Memory B cell (primary cell): Measurements from ENCODE around the gene TMEM135.

Source experiments
- ATAC-seq: fragments of 150-1000 bp; cut with Tn5 transposase; 2 replicates; pipeline ENCODE4 v1.10.0; 2021; ENCODE audit warnings: low read depth, mild to moderate bottlenecking, moderate library complexity
- DNase-seq, 2 donors: peaks; one replicate each; pipeline ENCODE4 v3.0.0; 2022; ENCODE audit warnings: low spot score in 2 of 2
- H3K27ac Mint-ChIP-seq: one replicate; pipeline ENCODE4 v1.8.0; 2022; ENCODE audit warnings: mild to moderate bottlenecking, moderate library complexity, mixed read lengths
- H3K27me3 Mint-ChIP-seq: one replicate; pipeline ENCODE4 v1.8.0; 2022; ENCODE audit warnings: mixed read lengths
- H3K36me3 Mint-ChIP-seq: one replicate; pipeline ENCODE4 v1.8.0; 2022; ENCODE audit warnings: mild to moderate bottlenecking, mixed read lengths
- H3K4me1 Mint-ChIP-seq: one replicate; pipeline ENCODE4 v1.8.0; 2022; ENCODE audit warnings: mixed read lengths
- H3K4me3 Mint-ChIP-seq: one replicate; pipeline ENCODE4 v1.8.0; 2022; ENCODE audit warnings: mild to moderate bottlenecking, moderate library complexity, mixed read lengths
- H3K9me3 Mint-ChIP-seq: one replicate; pipeline ENCODE4 v1.8.0; 2022; ENCODE audit warnings: mixed read lengths

Gene TMEM135

DNA sequence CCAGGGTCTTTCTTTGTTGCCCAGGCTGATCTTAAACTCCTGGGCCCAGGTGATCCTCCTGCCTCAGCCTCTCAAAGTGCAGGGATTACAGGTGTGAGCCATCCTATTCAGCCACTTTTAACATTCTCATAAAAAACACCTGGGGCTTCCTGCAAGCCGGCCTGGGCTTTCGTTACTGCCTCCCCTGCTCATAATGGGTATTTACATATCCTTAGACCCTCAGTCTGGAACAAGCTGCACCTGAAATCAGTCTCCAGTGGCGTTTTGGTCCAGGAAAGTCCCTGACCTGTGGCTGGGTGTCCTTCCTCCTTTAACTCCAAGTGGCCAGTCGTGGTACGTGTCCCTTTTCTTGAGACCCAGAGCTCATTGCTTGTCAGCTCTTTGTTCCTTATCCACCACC is 320.7 kb downstream of the TMEM135 start:
- no peaks in the 10 kb centered on the region for H3K36me3 Mint-ChIP-seq
- H3K27me3 Mint-ChIP-seq = peaks cover 6% of the 10 kb centered on the region
- H3K4me1 Mint-ChIP-seq = no peaks in the 10 kb centered on the region
- DNase-seq = no peak
- H3K4me3 Mint-ChIP-seq = no peak overlapping the region
- ATAC-seq = no peak
- H3K27ac Mint-ChIP-seq = no peak overlapping the region
- no peaks in the 10 kb centered on the region for H3K9me3 Mint-ChIP-seq

DNA sequence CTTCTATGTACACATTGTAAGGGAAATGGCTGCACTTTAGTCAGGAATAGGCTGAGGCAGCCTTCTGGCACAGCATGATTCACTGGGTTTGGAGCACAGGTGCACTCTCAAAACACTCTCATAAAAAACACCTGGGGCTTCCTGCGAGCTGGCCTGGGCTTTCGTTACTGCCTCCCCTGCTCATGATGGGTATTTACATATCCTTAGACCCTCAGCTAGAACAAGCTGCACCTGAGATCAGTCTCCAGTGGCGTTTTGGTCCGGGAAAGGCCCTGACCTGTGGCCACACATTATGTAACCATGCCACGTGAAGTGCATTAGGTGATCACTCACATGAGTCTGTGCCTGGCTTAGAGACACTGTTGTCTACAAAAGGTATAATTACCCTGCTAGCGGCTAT is 321.7 kb downstream of the TMEM135 start:
- Mint-ChIP-seq H3K36me3 (no peaks in the 10 kb centered on the region), H3K9me3 (no peaks in the 10 kb centered on the region), H3K27ac (no peak overlapping the region), H3K27me3 (peaks cover 4% of the 10 kb centered on the region), H3K4me3 (no peak overlapping the region), H3K4me1 (no peaks in the 10 kb centered on the region)
- DNase-seq = no peak
- no peak for ATAC-seq

DNA sequence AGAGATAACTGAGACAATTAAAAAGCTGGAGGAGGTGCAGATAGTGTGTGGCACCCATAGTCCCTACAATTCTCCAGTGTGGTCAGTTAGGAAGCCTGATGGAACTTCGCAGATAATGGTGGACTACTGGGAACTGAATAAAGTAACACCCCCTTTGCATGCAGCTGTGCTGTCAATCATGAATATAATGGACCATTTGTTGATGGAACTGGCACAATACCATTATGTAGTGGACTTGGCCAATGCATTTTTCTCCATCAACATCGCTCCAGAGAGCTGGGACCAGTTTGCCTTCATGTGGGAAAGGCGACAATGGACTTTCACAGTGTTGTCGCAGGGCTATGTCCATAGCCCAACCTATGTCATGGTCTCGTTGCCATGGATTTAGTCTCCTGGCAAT is 324.2 kb downstream of the TMEM135 start:
- H3K27ac Mint-ChIP-seq = no peak overlapping the region
- ATAC-seq (no peak), DNase-seq (no peak)
- H3K9me3 Mint-ChIP-seq = no peaks in the 10 kb centered on the region
- H3K4me1 Mint-ChIP-seq = no peaks in the 10 kb centered on the region
- H3K4me3 Mint-ChIP-seq = no peak overlapping the region
- H3K36me3 Mint-ChIP-seq = no peaks in the 10 kb centered on the region
- peaks cover 4% of the 10 kb centered on the region for H3K27me3 Mint-ChIP-seq

DNA sequence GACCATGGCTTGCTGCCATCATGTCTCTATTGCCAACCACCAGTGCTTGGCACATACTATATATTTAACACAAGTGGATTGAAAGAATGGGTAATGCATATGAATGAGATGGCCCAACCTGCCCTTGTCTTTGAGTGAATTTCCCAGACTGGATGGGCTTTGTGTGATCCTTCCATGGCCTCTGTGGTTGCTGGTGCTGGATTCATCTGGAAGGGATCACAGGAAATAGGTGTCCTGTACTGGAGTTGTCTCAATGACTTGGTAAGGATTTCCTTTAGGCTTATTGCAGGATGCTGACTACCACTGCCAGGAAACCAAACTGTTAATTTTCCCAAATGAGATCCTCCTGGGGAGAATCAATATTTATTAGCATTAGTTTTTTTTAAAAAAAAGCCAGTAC is 328.6 kb downstream of the TMEM135 start:
- H3K36me3 Mint-ChIP-seq = no peaks in the 10 kb centered on the region
- H3K9me3 Mint-ChIP-seq = no peaks in the 10 kb centered on the region
- H3K27me3 Mint-ChIP-seq = peaks cover 8% of the 10 kb centered on the region
- H3K4me1 Mint-ChIP-seq = no peaks in the 10 kb centered on the region
- DNase-seq (no peak), ATAC-seq (no peak)
- H3K27ac Mint-ChIP-seq = no peak overlapping the region
- no peak overlapping the region for H3K4me3 Mint-ChIP-seq

- H3K27ac Mint-ChIP-seq = no peak overlapping the region
- ATAC-seq (no peak), DNase-seq (no peak)
- H3K36me3 Mint-ChIP-seq = no peaks in the 10 kb centered on the region
- no peak overlapping the region for H3K4me3 Mint-ChIP-seq
- H3K27me3 Mint-ChIP-seq = peaks cover 8% of the 10 kb centered on the region
- no peaks in the 10 kb centered on the region for H3K4me1 Mint-ChIP-seq
- no peaks in the 10 kb centered on the region for H3K9me3 Mint-ChIP-seq
These were observed 329.1 kb downstream of the TMEM135 start for GRCh38 chr11:87366763-87367405.

DNA sequence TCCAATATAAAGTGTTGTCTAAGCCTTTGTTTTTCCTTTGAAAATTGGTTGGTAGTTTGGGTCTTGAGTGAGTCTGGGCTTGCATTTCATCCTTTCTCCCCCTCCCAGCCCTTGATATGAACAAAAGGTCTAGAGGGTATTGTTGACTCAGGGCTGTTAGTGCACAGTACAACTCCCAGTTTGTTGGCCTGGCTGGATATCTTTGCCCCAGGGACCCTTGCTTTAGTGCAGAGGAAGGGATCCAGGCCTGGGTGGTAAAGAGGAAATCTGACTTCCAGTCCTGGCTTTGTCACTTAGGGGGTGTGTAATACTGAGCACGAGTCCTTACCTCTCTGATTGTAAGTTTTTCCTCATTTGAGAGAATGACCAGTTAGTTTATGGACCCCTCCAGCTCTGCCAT is 330.4 kb downstream of the TMEM135 start:
- H3K9me3 Mint-ChIP-seq = no peaks in the 10 kb centered on the region

GRCh38 chr11:87368858-87369480 is 331.2 kb downstream of the TMEM135 start:
- Mint-ChIP-seq H3K27ac (no peak overlapping the region), H3K4me3 (no peak overlapping the region), H3K36me3 (no peaks in the 10 kb centered on the region), H3K27me3 (peaks cover 8% of the 10 kb centered on the region), H3K9me3 (no peaks in the 10 kb centered on the region), H3K4me1 (no peaks in the 10 kb centered on the region)
- ATAC-seq (no peak), DNase-seq (no peak)

More for the DNA sequence above, 330.4 kb downstream of the TMEM135 start:
- Mint-ChIP-seq H3K4me1 (no peaks in the 10 kb centered on the region), H3K27ac (no peak overlapping the region), H3K27me3 (peaks cover 8% of the 10 kb centered on the region), H3K36me3 (no peaks in the 10 kb centered on the region), H3K4me3 (no peak overlapping the region)
- no peak for ATAC-seq
- no peak for DNase-seq

DNA sequence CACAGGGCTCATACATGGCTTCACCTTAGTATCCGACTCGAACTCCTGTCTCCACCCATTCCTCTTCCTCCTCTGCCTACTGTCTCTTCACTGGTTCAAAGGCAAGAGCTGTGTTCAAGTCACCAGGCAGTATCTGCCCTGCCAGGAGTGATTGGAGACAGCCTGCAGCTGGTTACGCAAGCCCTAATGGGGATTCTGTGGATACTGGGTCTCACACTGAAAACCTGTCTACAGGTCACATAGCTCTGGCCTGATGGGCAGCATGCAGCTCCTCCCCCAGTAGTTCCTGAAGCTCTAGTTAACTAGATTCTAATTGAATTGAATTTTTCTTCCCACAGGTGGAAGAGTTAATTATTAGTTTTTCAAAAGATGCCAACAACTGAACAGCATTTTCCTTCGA is 332.2 kb downstream of the TMEM135 start:
- DNase-seq (no peak), ATAC-seq (no peak)
- Mint-ChIP-seq H3K36me3 (no peaks in the 10 kb centered on the region), H3K4me1 (no peaks in the 10 kb centered on the region), H3K9me3 (no peaks in the 10 kb centered on the region), H3K27me3 (peaks cover 9% of the 10 kb centered on the region), H3K4me3 (no peak overlapping the region), H3K27ac (no peak overlapping the region)

DNA sequence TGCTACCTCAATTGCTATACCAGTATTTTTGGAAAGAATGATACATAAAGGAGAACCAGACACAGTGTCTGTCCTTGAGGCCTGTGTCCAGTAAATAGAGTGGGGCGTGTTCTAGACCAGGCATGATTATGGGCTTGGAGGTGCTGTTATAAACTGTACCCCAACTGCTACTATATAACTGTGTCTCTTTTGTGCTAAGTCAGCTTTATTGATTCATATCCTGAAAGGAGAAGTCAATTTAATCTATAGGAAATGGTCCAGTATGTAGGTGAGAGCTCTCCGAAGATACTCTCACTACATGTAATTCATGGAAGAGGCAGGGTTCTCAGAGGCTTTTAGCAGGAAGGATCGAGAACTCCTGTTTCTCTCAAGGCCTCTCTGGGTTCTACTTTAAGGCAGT is 334.3 kb downstream of the TMEM135 start:
- Mint-ChIP-seq H3K27ac (no peak overlapping the region), H3K27me3 (peaks cover 16% of the 10 kb centered on the region), H3K4me3 (no peak overlapping the region), H3K4me1 (no peaks in the 10 kb centered on the region), H3K36me3 (no peaks in the 10 kb centered on the region), H3K9me3 (no peaks in the 10 kb centered on the region)
- DNase-seq (no peak), ATAC-seq (no peak)
